A673 (cell line): ENCODE measurements around the gene EMILIN2. TPM values are rescaled to one million over a fixed set of nuclear protein-coding genes. Genes with fewer than 3 reads are reported as not detected.
"Not testable (repeated sequence)": the region's sequence is repeated elsewhere in the genome, so short reads cannot be mapped to it uniquely, and the experiment has no call there.

Experiments
- BruUV-seq: library from RNA; stranded (reverse); fragments of 400-500 nt; replicated peaks from 2 replicates; lab custom pipeline; 2021; lab: Mats Ljungman, UMichigan
- CTCF ChIA-PET: fragments of 300-600 bp; sonication (Branson Sonifier 250); formaldehyde crosslinking; loops from one replicate; lab custom pipeline; 2022; ENCODE audit warnings: antibody characterized with exemption; lab: Charles Lee
- POLR2A ChIA-PET: fragments of 300-600 bp; sonication (Branson Sonifier 250); formaldehyde crosslinking; loops from one replicate; lab custom pipeline; 2022; ENCODE audit warnings: antibody characterized with exemption; ENCODE audit not compliant: low non-redundant PET; lab: Charles Lee
- DNase-seq: peaks from one replicate; pipeline ENCODE4 v3.0.0-alpha.2; 2015; ENCODE audit warnings: low spot score
- H3K27ac ChIP-seq: fragments of 200-600 bp; sonication (generic); 2 replicates; pipeline ENCODE4 v1.5.1; 2016; ENCODE audit warnings: mixed run types, low read depth, mild to moderate bottlenecking, mixed read lengths, antibody characterized with exemption, low read length; ENCODE audit not compliant: poor library complexity, severe bottlenecking
- H3K27me3 ChIP-seq: fragments of 200-600 bp; sonication (generic); replicated peaks from 2 replicates; pipeline ENCODE4 v1.6.1; 2017; ENCODE audit warnings: mixed run types, low read depth, mild to moderate bottlenecking, mixed read lengths, antibody characterized with exemption, low read length; ENCODE audit not compliant: insufficient read depth, poor library complexity
- H3K36me3 ChIP-seq: fragments of 200-600 bp; sonication (generic); 2 replicates; pipeline ENCODE4 v1.6.1; 2016; ENCODE audit warnings: mixed run types, mild to moderate bottlenecking, mixed read lengths, antibody characterized with exemption, low read length; ENCODE audit not compliant: insufficient read depth, poor library complexity, severe bottlenecking
- H3K4me1 ChIP-seq: fragments of 200-600 bp; sonication (generic); 2 replicates; pipeline ENCODE4 v1.6.1; 2017; ENCODE audit warnings: mixed run types, mild to moderate bottlenecking, mixed read lengths, antibody characterized with exemption, low read length; ENCODE audit not compliant: insufficient read depth, poor library complexity, severe bottlenecking
- H3K4me3 ChIP-seq: fragments of 200-600 bp; sonication (generic); 2 replicates; pipeline ENCODE4 v1.5.1; 2016; ENCODE audit warnings: low read depth, mixed run types, mild to moderate bottlenecking, mixed read lengths, low read length; ENCODE audit not compliant: poor library complexity, severe bottlenecking
- H3K9me3 ChIP-seq: fragments of 200-600 bp; sonication (generic); 2 replicates; pipeline ENCODE4 v1.6.1; 2016; ENCODE audit warnings: mixed run types, low read depth, mild to moderate bottlenecking, mixed read lengths, antibody characterized with exemption, low read length; ENCODE audit not compliant: poor library complexity, severe bottlenecking
- CTCF ChIP-seq: fragments of 300-800, 200-600 bp; sonication (generic); conservative IDR thresholded peaks from 2 replicates; pipeline ENCODE4 v1.5.1; 2017; ENCODE audit warnings: low read depth, mild to moderate bottlenecking, antibody characterized with exemption, low read length, moderate library complexity, mixed read lengths
- EZH2 ChIP-seq: fragments of 200-600 bp; sonication (generic); IDR thresholded peaks from 2 replicates; pipeline ENCODE4 v1.6.1; 2017; ENCODE audit warnings: borderline replicate concordance, low read depth, mild to moderate bottlenecking, mixed read lengths, antibody characterized with exemption, low read length; ENCODE audit not compliant: poor library complexity, severe bottlenecking
- intact Hi-C: fragments of 100-400 bp; cut with micrococcal nuclease; formaldehyde crosslinking; loops from one replicate; pipeline ENCODE4 v1.10.0; 2022; ENCODE audit not compliant: unreplicated experiment
- total RNA-seq: library from RNA; stranded (reverse); gene quantifications from 2 replicates; pipeline ENCODE4 v1.2.3, GENCODE V29; 2021

EMILIN2 gene
- total RNA-seq, 1 experiment from 2014 or later: 23.4 TPM

GRCh38 chr18:2851771-2852170 is 5.0 kb downstream of the EMILIN2 start:
- no peak for TF ChIP-seq CTCF
- TF ChIP-seq EZH2: no peak
- H3K27ac ChIP-seq: no peak overlapping the region
- ChIA-PET CTCF (no interaction called here), POLR2A (no interaction called here)
- H3K36me3 ChIP-seq: no peaks in the 10 kb centered on the region
- DNase-seq: no peak
- peaks cover 9% of the 10 kb centered on the region for H3K4me1 ChIP-seq
- H3K27me3 ChIP-seq: peaks cover 12% of the 10 kb centered on the region
- no peak overlapping the region for H3K4me3 ChIP-seq
- intact Hi-C loops: no loop called here
- H3K9me3 ChIP-seq: no peaks in the 10 kb centered on the region
- BruUV-seq: no TSS peak

DNA sequence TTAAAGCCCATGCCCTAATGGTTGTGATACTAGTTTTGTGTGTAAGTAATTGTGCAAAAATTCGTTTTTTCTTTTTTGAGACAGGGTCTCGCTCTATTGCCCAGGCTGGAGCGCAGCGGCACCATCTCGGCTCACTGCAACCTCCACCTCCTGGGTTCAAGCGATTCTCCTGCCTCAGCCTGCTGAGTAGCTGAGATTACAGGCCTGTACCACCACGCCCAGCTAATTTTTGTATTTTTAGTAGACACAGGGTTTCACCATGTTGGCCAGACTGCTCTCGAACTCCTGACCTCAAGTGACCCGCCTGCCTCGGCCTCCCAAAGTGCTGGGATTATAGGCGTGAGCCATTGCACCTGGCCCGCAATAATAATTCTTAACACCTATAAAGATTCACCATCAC is 5.7 kb downstream of the EMILIN2 start:
- H3K9me3 ChIP-seq, H3K4me3 ChIP-seq, H3K27ac ChIP-seq, BruUV-seq, DNase-seq, CTCF ChIA-PET, POLR2A ChIA-PET, H3K4me1 ChIP-seq, intact Hi-C loops, H3K36me3 ChIP-seq: not testable (repeated sequence)
- peaks cover 12% of the 10 kb centered on the region for H3K27me3 ChIP-seq

DNA sequence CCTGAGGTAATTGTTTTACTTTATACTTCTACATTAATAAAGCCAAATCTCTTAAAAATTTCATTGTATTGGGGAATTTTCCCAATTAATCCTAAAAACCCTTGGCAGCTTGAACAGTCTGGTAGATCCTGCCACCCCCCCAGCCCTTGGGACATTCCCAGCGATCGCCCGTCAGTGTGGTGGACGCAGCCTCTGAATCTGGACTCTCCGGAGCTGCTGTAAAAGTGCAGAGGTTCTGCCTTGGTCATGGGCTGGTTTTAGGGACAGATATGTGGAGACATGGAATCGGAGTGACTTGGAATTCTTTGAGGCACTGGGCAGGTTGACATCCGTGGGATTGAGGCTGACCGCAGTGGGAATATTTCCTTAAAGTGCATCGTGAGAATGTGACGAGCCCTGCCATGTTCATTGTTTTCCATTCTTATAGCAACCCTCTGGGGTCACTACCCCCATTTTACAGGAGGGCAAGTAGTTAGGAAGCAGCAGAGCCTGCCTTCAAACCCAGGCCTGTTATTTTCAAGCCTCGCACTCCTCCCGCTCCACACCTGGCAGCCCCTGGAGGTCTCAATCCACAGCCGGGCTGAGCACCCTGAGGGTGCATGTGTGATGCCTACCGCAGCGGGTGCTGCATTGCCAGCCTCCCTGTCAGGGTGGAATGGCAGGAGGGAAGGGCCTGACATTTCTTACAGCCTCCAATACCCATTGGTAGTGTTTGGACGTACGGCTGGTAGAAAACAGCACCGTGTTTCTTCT is 6.5 kb downstream of the EMILIN2 start:
- Histone ChIP-seq H3K9me3 (no peaks in the 10 kb centered on the region), H3K27ac (no peak overlapping the region), H3K36me3 (no peaks in the 10 kb centered on the region), H3K4me3 (no peak overlapping the region), H3K4me1 (peaks cover 10% of the 10 kb centered on the region), H3K27me3 (peaks cover 7% of the 10 kb centered on the region)
- ChIA-PET POLR2A (no interaction called here), CTCF (no interaction called here)
- no peak for DNase-seq
- intact Hi-C loops: no loop called here
- BruUV-seq: no TSS peak
- TF ChIP-seq CTCF: no peak
- no peak for TF ChIP-seq EZH2
